HG03460 (cell line): ENCODE results near the gene METTL1.

ENCODE experiments used
- ATAC-seq: cut with Tn5 transposase; IDR thresholded peaks from one replicate; pipeline ENCODE4 v1.9.1; 2021; ENCODE audit not compliant: unreplicated experiment

Gene METTL1

DNA sequence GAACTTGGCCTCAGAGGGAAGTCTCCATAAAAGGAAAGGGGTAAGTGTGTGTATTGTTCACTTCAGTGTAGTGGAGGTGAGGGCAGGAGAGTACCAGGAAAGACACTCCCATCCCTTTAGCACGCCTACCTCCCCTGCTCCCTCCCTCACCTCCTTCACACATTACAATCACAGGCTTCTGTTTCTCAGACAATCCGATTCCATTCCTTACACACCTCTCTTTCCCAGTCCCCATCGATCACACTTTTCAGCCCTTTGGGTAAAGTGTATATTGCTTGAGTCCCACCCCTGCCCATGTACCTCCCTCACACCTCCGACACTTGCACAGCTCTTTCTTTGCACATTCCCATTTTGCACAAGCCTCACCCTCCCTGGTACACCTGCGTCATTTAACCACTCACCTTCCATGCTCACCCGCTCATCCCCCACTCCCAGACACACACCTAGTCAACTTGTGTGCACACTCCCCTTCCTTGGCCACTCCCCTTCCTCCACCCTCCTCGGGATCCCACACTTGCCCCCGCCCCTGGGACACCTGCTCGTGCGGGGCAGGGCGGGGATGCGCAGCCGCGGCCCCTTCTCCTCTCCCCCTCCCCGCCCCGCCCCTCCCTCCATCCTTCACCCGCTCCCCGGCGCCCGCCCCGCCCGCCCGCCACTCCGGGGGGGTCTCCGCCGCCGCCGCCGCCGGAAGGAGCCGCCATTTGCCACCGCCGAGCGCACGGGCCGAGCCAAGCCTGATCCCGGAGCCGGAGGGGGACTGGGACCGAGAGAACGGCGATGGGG, 17.3 kb downstream of the METTL1 start, which contains the start of gene MARCHF9:
TSS of gene MARCHF9 (plus strand) at position 693 of the 783 bp plus-strand sequence. CDS start 426 bp downstream, outside the sequence.
- ATAC-seq = peak; percentile 40

GRCh38 chr12:57753756-57754337, 18.1 kb downstream of the METTL1 start:
- no peak for ATAC-seq

DNA sequence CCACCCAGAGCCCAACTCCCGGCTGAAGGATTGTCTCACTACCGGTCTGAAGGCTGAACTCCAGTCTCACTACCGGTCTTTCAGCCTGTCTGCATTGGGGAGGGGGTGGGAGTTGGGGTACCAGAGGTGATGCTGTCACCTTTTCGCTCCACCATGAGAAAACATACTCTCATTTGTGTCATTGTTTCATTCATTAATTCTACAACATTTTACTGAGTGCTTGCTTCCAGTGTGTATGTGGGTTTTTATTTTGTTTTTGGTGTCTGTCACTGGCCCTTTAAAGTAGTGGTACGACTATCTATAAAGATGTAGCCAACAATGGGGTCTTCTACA, 19.3 kb downstream of the METTL1 start:
- ATAC-seq = no peak

- peak; percentile 61 for ATAC-seq
Measured at GRCh38 chr12:57751788-57752667, 19.9 kb downstream of the METTL1 start, which contains the start of gene CDK4. Gene CDK4 (minus strand): TSS chr12:57752310. CDS start chr12:57751717, 593 bp downstream.

- no peak for ATAC-seq
Measured at GRCh38 chr12:57751432-57751787, 20.5 kb downstream of the METTL1 start.

DNA sequence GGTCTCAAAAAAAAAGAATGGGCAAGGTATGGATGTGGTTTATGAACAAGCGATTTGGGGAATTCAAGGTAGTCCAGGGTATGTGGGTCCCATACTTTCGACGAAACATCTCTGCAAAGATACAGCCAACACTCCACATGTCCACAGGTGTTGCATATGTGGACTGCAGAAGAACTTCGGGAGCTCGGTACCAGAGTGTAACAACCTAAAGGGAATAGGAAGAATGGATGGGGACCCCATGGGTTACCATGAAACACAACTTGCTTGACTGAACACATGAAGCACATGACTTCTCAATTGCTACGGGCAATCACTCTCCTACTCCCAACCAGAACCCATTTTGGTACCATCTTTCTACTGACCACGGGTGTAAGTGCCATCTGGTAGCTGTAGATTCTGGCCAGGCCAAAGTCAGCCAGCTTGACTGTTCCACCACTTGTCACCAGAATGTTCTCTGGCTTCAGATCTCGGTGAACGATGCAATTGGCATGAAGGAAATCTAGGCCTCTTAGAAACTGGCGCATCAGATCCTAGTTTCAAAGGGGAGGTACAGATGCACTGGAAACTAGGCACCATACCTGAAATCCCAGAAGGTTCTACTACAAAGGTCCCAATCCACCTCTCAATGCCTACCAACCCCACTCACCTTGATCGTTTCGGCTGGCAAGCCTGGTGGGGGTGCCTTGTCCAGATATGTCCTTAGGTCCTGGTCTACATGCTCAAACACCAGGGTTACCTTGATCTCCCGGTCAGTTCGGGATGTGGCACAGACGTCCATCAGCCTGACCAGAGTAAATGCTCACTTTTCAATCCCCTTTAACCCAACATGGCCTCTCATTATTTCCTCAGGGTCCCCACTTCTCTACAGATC, 21.1 kb downstream of the METTL1 start:
- no peak for ATAC-seq

DNA sequence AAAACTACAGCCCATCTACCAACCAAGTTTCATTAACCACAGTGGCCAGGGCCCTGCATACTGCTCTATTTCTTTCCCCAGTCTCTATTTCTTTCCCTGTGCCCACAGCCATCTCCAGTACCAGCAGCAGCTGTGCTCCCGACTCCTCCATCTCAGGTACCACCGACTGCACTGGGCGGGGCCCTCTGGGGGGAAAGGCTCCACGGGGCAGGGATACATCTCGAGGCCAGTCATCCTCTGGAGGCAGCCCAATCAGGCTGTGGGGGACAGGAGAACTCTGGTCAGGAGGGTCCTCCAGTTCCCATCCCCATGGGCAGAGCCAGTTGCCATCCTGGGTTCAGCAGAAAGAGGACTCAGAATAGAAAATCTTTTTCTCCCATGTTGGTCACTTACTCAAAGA, 22.8 kb downstream of the METTL1 start:
- ATAC-seq = no peak

- ATAC-seq = no peak
Measured at GRCh38 chr12:57746025-57746424, 25.9 kb downstream of the METTL1 start.

GRCh38 chr12:57745485-57745881, 26.4 kb downstream of the METTL1 start:
- no peak for ATAC-seq

GRCh38 chr12:57744777-57745484, 27.0 kb downstream of the METTL1 start, which contains the start of gene TSPAN31:
Gene TSPAN31 (plus strand): TSS chr12:57745039. CDS start chr12:57745155, 116 bp downstream.
- peak; percentile 78 for ATAC-seq

GRCh38 chr12:57744194-57744776, 27.6 kb downstream of the METTL1 start:
- ATAC-seq = peak; percentile 32

GRCh38 chr12:57743769-57744168, 28.1 kb downstream of the METTL1 start:
- ATAC-seq = no peak

GRCh38 chr12:57741844-57742738, 29.8 kb downstream of the METTL1 start:
- peak; percentile 56 for ATAC-seq

GRCh38 chr12:57741413-57741789, 30.5 kb downstream of the METTL1 start:
- ATAC-seq = no peak

- ATAC-seq = peak; percentile 53
Measured at GRCh38 chr12:57740656-57741412, 31.1 kb downstream of the METTL1 start.

DNA sequence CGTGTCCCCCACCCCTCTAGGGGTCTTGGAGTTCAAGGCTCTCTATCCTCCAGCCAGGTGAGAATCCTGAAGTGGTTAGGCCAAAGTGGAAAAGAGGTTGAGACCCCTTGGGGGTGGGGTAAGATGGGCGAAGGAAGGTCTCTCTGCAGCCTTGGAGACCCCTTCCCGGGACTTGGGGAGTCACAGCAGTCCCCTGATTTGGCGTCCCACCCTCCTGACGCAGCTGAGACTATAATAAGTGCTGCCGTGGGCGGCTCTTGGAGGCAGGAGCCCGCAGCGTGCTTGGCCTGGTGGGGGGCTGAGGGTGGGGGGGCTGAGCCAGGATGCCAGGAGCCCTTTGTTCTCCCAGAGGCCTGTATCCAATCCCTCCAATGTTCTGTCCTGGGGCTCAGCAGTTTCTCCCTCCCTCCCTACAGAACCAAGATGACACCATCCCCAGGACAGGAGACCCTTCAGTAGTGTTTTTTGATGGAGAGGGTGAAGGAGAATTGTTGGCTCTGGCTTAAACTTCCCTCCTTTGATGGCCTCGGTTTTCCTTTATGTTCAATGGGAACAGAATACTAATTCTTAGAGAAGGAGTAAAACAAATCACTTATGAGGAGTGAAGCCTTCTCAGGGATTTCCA, 31.9 kb downstream of the METTL1 start:
- ATAC-seq = no peak

DNA sequence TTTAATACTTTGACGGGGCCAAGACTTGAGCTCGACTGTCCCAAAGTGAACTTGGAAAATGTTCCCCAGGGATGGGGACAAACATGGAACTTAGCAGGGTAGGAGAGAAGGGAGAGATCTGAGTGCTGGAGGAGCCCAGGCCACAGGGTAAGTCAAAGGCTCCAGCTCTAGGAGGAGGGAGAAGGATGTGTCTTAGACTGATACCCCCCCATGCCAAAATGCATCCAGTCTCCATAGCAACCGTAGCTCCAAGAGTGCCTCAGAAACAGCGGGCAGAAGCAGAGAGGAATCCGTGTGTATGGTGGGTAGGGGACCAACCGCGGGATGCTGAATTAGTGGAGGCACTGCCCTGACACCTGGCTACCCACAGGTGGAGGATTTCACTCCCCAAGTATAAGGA, 32.5 kb downstream of the METTL1 start:
- no peak for ATAC-seq
